GM12872 (cell line): Measurements from ENCODE around the gene PTPN12.

Source experiments
- TF ChIP-seq, protein P1 (sequence below): IDR thresholded peaks from 3 replicates; pipeline ENCODE4 v1.5.1; 2011; ENCODE audit warnings: low read depth, mild to moderate bottlenecking, low read length, moderate library complexity; ENCODE audit not compliant: insufficient read depth

PTPN12 gene

DNA sequence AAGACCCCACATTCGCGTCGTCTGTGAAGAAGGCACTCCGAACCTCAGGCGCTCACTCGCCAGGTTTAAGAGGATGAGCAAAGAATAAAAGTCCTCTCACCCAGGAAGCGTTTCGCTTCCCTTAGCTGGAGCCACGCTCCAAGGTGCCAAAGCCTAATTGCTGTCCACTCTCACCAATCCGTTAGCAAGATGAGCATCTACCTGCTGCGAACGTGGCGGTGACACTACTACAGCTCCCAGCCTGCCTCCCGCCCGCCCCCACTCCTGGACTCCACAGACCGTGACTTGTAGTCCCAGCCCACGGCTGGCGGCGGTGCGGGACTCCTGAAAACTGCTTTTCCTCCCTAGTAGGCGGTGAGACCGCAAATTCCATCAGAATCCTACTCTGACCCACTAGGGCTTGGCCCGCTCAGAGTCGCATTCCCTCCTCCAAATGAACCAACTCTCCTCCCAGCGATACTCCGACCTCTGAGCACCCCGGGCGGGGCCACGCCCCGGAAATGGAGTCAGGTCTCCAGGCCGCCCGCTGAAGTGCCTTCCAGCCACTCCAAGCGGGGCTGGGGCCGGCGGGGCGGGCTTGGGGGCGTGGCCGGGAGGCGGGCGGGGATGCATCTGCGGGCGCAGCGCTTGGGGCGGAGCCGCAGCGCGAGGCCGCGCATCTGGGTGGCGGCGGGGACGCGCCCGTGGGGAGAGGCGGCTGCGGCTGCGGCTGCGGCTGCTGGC, 521 bp upstream of the PTPN12 start:
- TF ChIP-seq, protein P1, sequence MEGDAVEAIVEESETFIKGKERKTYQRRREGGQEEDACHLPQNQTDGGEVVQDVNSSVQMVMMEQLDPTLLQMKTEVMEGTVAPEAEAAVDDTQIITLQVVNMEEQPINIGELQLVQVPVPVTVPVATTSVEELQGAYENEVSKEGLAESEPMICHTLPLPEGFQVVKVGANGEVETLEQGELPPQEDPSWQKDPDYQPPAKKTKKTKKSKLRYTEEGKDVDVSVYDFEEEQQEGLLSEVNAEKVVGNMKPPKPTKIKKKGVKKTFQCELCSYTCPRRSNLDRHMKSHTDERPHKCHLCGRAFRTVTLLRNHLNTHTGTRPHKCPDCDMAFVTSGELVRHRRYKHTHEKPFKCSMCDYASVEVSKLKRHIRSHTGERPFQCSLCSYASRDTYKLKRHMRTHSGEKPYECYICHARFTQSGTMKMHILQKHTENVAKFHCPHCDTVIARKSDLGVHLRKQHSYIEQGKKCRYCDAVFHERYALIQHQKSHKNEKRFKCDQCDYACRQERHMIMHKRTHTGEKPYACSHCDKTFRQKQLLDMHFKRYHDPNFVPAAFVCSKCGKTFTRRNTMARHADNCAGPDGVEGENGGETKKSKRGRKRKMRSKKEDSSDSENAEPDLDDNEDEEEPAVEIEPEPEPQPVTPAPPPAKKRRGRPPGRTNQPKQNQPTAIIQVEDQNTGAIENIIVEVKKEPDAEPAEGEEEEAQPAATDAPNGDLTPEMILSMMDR = no peak

DNA sequence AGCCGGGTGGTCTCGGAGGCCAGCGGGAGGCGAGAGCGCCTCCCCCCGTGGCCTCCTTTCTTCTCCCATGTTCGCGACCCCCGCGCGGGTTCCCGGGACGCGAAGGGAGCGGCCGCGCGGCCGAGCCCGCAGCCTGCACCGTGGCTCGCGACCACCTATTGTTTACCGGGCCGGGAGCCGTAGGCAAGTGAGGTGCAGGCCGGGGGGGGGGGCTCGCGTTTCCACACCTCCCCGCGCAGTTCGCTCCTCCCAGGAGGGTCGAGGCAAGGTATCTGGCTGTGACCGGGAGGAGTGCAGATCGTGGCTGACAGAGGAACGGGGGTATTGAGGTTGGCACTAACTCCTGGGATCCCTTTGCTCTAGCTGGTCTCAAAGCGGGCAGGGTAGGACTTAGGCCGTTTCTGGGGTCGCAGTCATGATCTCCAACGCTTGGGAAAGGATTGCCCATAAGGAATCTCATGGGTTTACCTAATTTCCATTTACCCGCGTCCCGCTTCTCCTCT, 734 bp downstream of the PTPN12 start:
- TF ChIP-seq, protein P1 = no peak

DNA sequence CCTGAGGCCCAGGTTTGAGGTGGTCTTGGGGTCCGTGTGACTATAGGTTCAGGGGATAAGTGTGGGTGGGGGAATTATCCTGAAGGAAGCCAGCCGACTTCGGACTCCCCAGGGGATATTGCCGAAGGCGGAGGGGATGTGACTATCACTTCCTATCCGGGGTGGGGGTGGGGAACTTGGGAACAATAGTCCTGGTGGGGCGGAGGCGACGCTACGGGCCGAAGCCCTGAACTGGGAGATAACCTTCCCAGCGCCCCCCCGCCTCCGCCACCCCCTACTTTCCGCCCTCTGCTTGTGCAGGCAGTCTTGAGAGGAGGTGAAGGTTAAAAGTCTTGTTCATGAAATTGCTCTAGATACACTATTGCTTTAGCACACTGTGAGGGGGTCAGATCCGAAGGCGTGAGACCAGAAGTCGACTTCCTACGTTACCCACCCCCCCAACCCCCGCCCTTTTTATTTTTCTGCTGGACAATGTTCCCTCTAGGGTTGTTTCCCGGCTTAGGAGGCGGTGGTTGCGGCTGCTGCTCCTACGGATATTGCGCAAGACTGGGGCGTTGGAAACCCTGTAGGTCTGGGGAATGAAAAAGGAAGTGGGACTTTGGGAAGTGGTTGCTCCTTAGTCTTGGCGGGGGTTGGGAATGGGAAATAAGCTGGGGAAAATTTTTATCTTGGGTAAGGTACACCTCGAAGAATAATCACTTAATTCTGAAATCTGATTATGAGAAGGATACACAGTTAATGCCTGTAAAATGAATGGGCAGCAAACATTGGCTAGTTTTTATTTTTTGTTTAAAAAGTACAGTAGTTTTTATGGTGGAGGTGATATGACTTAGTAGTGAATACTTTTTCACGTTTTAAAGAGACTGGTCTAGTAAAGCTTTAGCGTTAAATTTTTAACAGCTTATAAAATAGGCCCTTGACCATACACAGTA, 1.5 kb downstream of the PTPN12 start:
- TF ChIP-seq, protein P1 = no peak

DNA sequence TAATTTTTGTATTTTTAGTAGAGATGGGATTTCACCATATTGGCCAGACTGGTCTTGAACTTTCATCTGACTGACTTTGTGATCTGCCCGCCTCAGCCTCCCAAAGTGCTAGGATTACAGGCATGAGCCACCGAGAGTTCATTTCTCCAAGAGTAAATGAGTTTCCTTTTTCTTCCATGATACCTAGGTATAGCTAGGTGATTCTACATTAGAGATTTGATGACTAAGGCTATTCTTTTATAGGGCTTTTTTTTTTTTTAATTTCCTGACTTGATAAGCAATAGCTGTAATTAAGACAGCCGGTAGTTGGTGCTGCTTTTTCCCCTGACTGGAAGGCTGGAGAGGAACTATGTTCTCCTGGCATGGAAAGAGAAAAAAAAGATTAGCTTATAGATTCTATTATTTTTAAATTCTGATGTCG, 3.3 kb downstream of the PTPN12 start:
- TF ChIP-seq, protein P1 = no peak

DNA sequence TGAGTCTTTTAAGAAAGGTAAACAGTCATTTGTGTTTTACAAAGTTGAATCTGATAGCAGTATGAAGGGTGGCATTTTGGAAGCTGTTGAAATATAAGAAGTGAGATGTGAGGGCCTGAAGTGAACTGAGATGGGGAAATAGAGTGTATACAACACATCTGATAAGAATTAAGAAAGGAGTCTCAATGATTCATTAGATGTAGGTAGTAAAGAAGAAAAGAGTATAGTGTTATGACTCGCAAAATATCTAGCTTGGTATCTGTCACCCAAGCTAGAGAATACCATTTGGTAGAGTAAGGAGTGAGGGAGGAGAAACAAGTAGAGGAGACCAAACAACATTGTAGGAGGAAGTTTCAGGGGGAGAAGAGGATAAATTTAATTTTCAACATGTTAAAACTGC, 5.3 kb downstream of the PTPN12 start:
- TF ChIP-seq, protein P1 = no peak

DNA sequence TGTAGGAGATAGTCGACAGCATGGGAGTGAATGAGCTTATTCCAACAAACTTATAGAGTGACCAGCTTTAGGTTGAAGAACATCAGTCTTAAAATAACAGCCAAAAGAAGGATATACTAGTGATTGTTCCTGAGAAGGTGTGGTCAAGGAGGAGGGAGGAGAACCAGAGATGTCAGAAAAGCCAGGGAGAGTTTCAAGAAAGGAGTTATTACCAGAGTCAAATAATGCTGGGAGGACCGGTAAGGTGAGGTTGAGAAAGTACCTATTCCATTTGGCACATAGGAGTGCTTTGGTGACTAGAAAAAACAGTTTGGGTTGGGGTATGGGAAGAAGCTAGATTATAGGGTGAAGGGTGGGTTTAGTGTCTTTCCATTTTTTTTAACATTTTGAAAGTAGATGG, 5.8 kb downstream of the PTPN12 start:
- TF ChIP-seq, protein P1 = no peak

DNA sequence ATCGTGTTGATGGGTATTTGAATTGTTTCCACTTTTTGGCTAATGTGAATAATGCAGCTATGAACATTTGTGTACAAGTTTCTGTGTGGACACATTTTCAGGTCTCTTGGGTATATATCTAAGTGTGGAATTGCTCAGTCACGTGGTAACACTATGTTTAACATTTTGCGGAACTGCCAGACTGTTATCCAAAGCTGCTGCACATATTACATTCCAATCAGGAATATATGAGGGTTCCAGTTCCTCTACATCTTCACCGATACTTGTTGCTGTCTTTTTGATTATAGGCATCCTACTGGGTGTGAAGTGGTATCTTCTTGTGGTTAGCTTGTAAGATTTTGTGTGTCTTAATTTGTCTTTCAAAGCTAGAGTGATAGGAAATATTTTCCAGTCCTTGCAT, 6.8 kb downstream of the PTPN12 start:
- TF ChIP-seq, protein P1 = no peak
